Measurements from ENCODE around the gene ADAMTS6. TPM values are rescaled to one million over a fixed set of nuclear protein-coding genes. Genes with fewer than 3 reads are reported as not detected.

ADAMTS6 gene
- total and polyA plus RNA-seq, 2 experiments from 2014 or later, result 3.4 to 21.0 TPM

- H3K9me3 ChIP-seq (ENCODE audit: low read depth), result peaks cover 3% of the 10 kb centered on the region
- no peaks in the 10 kb centered on the region for H3K36me3 ChIP-seq (replicated peaks; ENCODE audit: insufficient read depth, low read depth)
- WGBS (ENCODE audit: low lambda C conversion rate, missing lambda C conversion rate), result 92% methylated on average over 2 of the region's 2 CpGs
- no peak overlapping the region for H3K4me3 ChIP-seq
- H3K27me3 ChIP-seq, result no peaks in the 10 kb centered on the region
- no peaks in the 10 kb centered on the region for H3K79me2 ChIP-seq
- no peaks in the 10 kb centered on the region for H3K9me2 ChIP-seq (replicated peaks; ENCODE audit: insufficient read depth)
- TF ChIP-seq CTCF (IDR thresholded peaks at IDR 0.05; ENCODE audit: poor library complexity) (no peak), EZH2 (IDR thresholded peaks at IDR 0.05; ENCODE audit: borderline replicate concordance) (no peak)
- H3K4me1 ChIP-seq (ENCODE audit: insufficient read depth), result no peaks in the 10 kb centered on the region
- no peak overlapping the region for H3K4me2 ChIP-seq
- no peaks in the 10 kb centered on the region for H4K20me1 ChIP-seq (ENCODE audit: insufficient read depth, poor library complexity, severe bottlenecking)
- H3K27ac ChIP-seq, result no peak overlapping the region
- DNase-seq (ENCODE audit: low spot score), result no peak
- H2AFZ ChIP-seq, result no peak overlapping the region
Observed at GRCh38 chr5:65412842-65413241, 68.9 kb downstream of the ADAMTS6 start.

- Histone ChIP-seq H3K4me3 (no peak overlapping the region), H2AFZ (no peak overlapping the region), H3K27ac (no peak overlapping the region), H3K36me3 (replicated peaks; ENCODE audit: insufficient read depth, low read depth) (no peaks in the 10 kb centered on the region), H3K79me2 (no peaks in the 10 kb centered on the region), H3K4me2 (no peak overlapping the region), H3K27me3 (no peaks in the 10 kb centered on the region), H3K9me3 (ENCODE audit: low read depth) (no peaks in the 10 kb centered on the region), H3K4me1 (ENCODE audit: insufficient read depth) (no peaks in the 10 kb centered on the region), H4K20me1 (ENCODE audit: insufficient read depth, poor library complexity, severe bottlenecking) (no peaks in the 10 kb centered on the region), H3K9me2 (replicated peaks; ENCODE audit: insufficient read depth) (no peaks in the 10 kb centered on the region)
- DNase-seq (ENCODE audit: low spot score), result no peak
- WGBS (ENCODE audit: low lambda C conversion rate, missing lambda C conversion rate), result 89% methylated on average over 2 of the region's 2 CpGs
- TF ChIP-seq EZH2phosphoT487 (IDR thresholded peaks at IDR 0.05; ENCODE audit: low read depth, severe bottlenecking, unreplicated experiment) (no peak), EZH2 (IDR thresholded peaks at IDR 0.05; ENCODE audit: borderline replicate concordance) (no peak), CTCF (IDR thresholded peaks at IDR 0.05; ENCODE audit: poor library complexity) (no peak)
Observed at GRCh38 chr5:65411356-65411755, 70.4 kb downstream of the ADAMTS6 start.

GRCh38 chr5:65395526-65396155 is 86.1 kb downstream of the ADAMTS6 start:
- no peak for TF ChIP-seq EZH2phosphoT487 (IDR thresholded peaks at IDR 0.05; ENCODE audit: low read depth, severe bottlenecking, unreplicated experiment)
- TF ChIP-seq CTCF (IDR thresholded peaks at IDR 0.05; ENCODE audit: poor library complexity), result no peak
- TF ChIP-seq EZH2 (IDR thresholded peaks at IDR 0.05; ENCODE audit: borderline replicate concordance), result no peak
- Histone ChIP-seq H2AFZ (no peak overlapping the region), H3K79me2 (no peaks in the 10 kb centered on the region), H4K20me1 (ENCODE audit: insufficient read depth, poor library complexity, severe bottlenecking) (no peaks in the 10 kb centered on the region), H3K36me3 (replicated peaks; ENCODE audit: insufficient read depth, low read depth) (no peaks in the 10 kb centered on the region), H3K4me3 (no peak overlapping the region), H3K9me2 (replicated peaks; ENCODE audit: insufficient read depth) (no peaks in the 10 kb centered on the region), H3K27me3 (no peaks in the 10 kb centered on the region), H3K9me3 (ENCODE audit: low read depth) (no peaks in the 10 kb centered on the region), H3K4me2 (no peak overlapping the region), H3K4me1 (ENCODE audit: insufficient read depth) (no peaks in the 10 kb centered on the region), H3K27ac (no peak overlapping the region)
- no peak for DNase-seq (ENCODE audit: low spot score)
- 63% methylated on average over 2 of the region's 2 CpGs for WGBS (ENCODE audit: low lambda C conversion rate, missing lambda C conversion rate)

Data from hepatocyte (in vitro differentiated cells).